Adrenal gland (tissue), 12 donors: ENCODE results near the gene DHFR. TPM values are rescaled to one million over a fixed set of nuclear protein-coding genes. Genes with fewer than 3 reads are reported as not detected.

Experiments used
- DNase-seq, 7 donors: peaks; one replicate each; pipeline ENCODE4 v3.0.0-alpha.2; 2019 to 2020
- H3K27ac ChIP-seq, 5 donors: fragments of 200-600 bp; sonication (generic) in 4 of 5; 1 replicate in 3 of 5; 2 replicates in 2 of 5; pipeline versions ENCODE4 v1.5.1 to v1.8.0; 2016 to 2020; ENCODE audit warnings: mild to moderate bottlenecking in 1 of 5
- H3K27me3 ChIP-seq: fragments of 200-600 bp; 2 replicates; pipeline ENCODE4 v1.8.0; 2021
- H3K36me3 ChIP-seq, 2 donors: fragments of 200-600 bp; replicated peaks in 1 of 2; 1 replicate in 1 of 2; 2 replicates in 1 of 2; pipeline versions ENCODE4 v1.5.1 to v1.8.0; 2018 to 2022
- H3K4me1 ChIP-seq, 2 donors: fragments of 200-600 bp; replicated peaks in 1 of 2; 1 replicate in 1 of 2; 2 replicates in 1 of 2; pipeline versions ENCODE4 v1.5.1 to v1.8.0; 2018 to 2021
- H3K4me3 ChIP-seq, 4 donors: fragments of 200-600 bp; sonication (generic) in 3 of 4; one replicate each; pipeline ENCODE4 v1.5.1; 2016 to 2018
- H3K9me3 ChIP-seq, 3 donors: fragments of 200-600 bp; sonication (generic) in 1 of 3; replicated peaks in 1 of 3; 1 replicate in 2 of 3; 2 replicates in 1 of 3; pipeline versions ENCODE4 v1.5.1 to v1.8.0; 2016 to 2021
- POLR2A ChIP-seq, 2 donors: fragments of 450-650 bp; IDR thresholded peaks; one replicate each; pipeline ENCODE4 v1.6.1; 2017; ENCODE audit warnings: antibody characterized with exemption in 2 of 2, mild to moderate bottlenecking in 2 of 2, moderate library complexity in 1 of 2
- WGBS, 4 donors: extraction: QIAGEN DNeasy Blood & Tissue Kit in 2 of 4; methylation state at CpG; one replicate each; pipeline versions ENCODE4 v1.1.5 to v1.1.7; 2013 to 2017; 5-methylcytosine and 5-hydroxymethylcytosine counted together
- intact Hi-C, 2 donors: fragments of 100-400 bp; cut with DNase I; formaldehyde crosslinking; loops; one replicate each; pipeline versions ENCODE4 v1.14.1 to v1.15.0; 2022 to 2023
- polyA plus RNA-seq, 3 donors: library from polyadenylated mRNA; stranded (reverse); fragments of 200-250 nt in 2 of 3; fragments of 350-450 nt in 1 of 3; fragmentation: Illumina TruSeq in 1 of 3; extraction: RNeasy Lipid Tissue Mini Kit (QIAGEN cat#74804) in 1 of 3; gene quantifications; one replicate each; pipeline ENCODE4 v1.2.3, GENCODE V29; 2013 to 2014
- total RNA-seq, 9 donors: library from RNA; depleted of rRNA in 4 of 9; stranded (reverse); fragments of >200 nt in 4 of 9; fragments of 120-200 nt in 1 of 9; fragmentation: NEBNext Ultra II Directional in 1 of 9; extraction: Animal tissue kit (Norgen Biotek cat#: 25700) in 1 of 9; gene quantifications; one replicate each; pipeline versions ENCODE4 v1.1.0 to v1.2.4, GENCODE V29; 2013 to 2023
- TF ChIP-seq, protein P1 (sequence below), 6 experiments: fragments of 450-650 bp in 4 of 6; fragments of 200-600 bp in 2 of 6; sonication (generic) in 1 of 6; IDR thresholded peaks; 1 replicate in 5 of 6; 2 replicates in 1 of 6; pipeline versions ENCODE4 v1.5.1 to v1.8.0; 2016 to 2021; ENCODE audit warnings: antibody characterized with exemption in 6 of 6, mild to moderate bottlenecking in 2 of 6, moderate library complexity in 1 of 6
- donor health status: healthy with polysubstance abuse.
- donor health status: Bipolar disorder and iron deficiency.
- donor health status: DM: yes; HTN: yes; CAD: no.
- donor health status: DM: no; HTN: no; CAD: no.
- donor health status: DM: no; HTN: no; CAD: no.
- donor health status: DM: yes; HTN: yes; CAD: no.

Gene DHFR
- total and polyA plus RNA-seq, 12 donors, result 4.4 to 24.2 (median 8.6) TPM

DNA sequence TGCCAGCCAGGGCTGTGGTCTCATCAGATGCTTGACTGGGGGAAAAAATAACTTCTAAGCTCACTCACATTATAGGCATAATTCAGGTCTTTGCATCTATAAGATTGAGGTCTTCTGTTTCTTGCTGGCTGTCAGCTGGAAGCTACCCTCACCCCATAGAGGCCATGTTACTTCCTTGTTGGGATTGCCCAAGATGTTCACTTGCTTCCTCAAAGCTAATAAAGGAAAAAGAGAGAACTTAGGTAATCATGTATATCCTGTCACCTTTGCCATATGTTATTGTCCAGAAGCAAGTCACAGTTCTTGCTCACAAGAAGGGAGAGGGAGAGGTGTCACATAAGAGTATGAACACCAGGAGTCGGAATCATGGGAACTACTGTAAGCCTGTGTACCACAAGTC is 46.1 kb downstream of the DHFR start:
- H3K9me3 ChIP-seq, result no peaks in the 10 kb centered on the region
- H3K4me1 ChIP-seq, result no peaks in the 10 kb centered on the region
- H3K4me3 ChIP-seq, result no peak overlapping the region
- WGBS, 4 donors, result 90 to 100% (median 100%) methylated on average over 1 of the region's 1 CpG
- H3K36me3 ChIP-seq, result peaks cover 0 to 4% of the 10 kb centered on the region in 2 donors
- TF ChIP-seq, protein P1, sequence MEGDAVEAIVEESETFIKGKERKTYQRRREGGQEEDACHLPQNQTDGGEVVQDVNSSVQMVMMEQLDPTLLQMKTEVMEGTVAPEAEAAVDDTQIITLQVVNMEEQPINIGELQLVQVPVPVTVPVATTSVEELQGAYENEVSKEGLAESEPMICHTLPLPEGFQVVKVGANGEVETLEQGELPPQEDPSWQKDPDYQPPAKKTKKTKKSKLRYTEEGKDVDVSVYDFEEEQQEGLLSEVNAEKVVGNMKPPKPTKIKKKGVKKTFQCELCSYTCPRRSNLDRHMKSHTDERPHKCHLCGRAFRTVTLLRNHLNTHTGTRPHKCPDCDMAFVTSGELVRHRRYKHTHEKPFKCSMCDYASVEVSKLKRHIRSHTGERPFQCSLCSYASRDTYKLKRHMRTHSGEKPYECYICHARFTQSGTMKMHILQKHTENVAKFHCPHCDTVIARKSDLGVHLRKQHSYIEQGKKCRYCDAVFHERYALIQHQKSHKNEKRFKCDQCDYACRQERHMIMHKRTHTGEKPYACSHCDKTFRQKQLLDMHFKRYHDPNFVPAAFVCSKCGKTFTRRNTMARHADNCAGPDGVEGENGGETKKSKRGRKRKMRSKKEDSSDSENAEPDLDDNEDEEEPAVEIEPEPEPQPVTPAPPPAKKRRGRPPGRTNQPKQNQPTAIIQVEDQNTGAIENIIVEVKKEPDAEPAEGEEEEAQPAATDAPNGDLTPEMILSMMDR (IDR thresholded peaks at IDR 0.05), result no peak
- TF ChIP-seq POLR2A (IDR thresholded peaks at IDR 0.05), result no peak
- no peaks in the 10 kb centered on the region for H3K27me3 ChIP-seq
- intact Hi-C loops, result no loop called here
- DNase-seq, result no peak
- H3K27ac ChIP-seq, result no peak overlapping the region

DNA sequence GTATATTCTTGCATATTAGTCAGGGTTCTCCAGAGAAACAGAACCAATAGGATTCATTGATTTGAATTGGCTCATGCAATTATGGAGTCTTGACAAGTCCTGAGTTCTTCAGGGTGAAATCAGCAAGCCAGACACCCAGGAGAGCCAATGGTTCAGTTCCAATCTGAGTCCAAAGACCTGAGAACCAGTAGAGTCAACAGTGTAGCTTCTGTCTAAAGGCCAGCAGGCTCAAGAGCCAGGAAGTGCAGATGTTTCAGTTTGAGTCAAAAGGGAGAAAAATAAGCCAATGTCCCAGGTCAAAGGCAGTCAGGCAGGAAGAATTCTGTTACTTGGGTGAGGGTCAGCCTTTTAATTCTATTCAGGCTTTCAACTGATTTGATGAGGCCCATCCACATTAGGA is 47.0 kb downstream of the DHFR start:
- H3K4me1 ChIP-seq, result no peaks in the 10 kb centered on the region
- H3K27me3 ChIP-seq, result no peaks in the 10 kb centered on the region
- H3K4me3 ChIP-seq, result no peak overlapping the region
- H3K36me3 ChIP-seq, result peaks cover 0 to 4% of the 10 kb centered on the region in 2 donors
- DNase-seq, result no peak
- H3K9me3 ChIP-seq, result no peaks in the 10 kb centered on the region
- H3K27ac ChIP-seq, result no peak overlapping the region
- TF ChIP-seq, protein P1 (IDR thresholded peaks at IDR 0.05), result no peak
- no peak for TF ChIP-seq POLR2A (IDR thresholded peaks at IDR 0.05)
- intact Hi-C loops, result no loop called here

DNA sequence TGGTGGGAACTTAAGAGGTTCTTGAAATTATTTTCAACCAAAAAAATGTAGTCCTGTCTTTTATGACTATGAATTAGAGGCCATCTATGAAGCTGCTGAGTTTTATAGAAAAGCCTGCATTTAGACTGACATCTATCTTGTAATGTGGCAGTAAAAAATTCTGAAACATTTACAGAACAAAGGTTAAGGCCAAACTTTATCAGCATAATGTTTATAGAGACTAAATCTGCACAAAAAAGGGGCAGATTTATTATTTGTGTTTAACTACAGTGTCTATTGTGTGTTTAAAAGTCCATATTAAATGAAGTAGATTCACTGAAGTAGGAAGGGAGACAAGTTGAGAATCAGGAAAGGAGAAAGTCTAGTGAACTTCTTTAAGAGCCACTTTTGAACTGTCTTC is 47.4 kb downstream of the DHFR start:
- TF ChIP-seq, protein P1 (IDR thresholded peaks at IDR 0.05), result no peak
- TF ChIP-seq POLR2A (IDR thresholded peaks at IDR 0.05), result no peak
- peaks cover 0 to 4% of the 10 kb centered on the region in 2 donors for H3K36me3 ChIP-seq
- H3K4me1 ChIP-seq, result no peaks in the 10 kb centered on the region
- no peak overlapping the region for H3K27ac ChIP-seq
- no peaks in the 10 kb centered on the region for H3K27me3 ChIP-seq
- intact Hi-C loops, result no loop called here
- no peaks in the 10 kb centered on the region for H3K9me3 ChIP-seq
- no peak for DNase-seq
- H3K4me3 ChIP-seq, result no peak overlapping the region

DNA sequence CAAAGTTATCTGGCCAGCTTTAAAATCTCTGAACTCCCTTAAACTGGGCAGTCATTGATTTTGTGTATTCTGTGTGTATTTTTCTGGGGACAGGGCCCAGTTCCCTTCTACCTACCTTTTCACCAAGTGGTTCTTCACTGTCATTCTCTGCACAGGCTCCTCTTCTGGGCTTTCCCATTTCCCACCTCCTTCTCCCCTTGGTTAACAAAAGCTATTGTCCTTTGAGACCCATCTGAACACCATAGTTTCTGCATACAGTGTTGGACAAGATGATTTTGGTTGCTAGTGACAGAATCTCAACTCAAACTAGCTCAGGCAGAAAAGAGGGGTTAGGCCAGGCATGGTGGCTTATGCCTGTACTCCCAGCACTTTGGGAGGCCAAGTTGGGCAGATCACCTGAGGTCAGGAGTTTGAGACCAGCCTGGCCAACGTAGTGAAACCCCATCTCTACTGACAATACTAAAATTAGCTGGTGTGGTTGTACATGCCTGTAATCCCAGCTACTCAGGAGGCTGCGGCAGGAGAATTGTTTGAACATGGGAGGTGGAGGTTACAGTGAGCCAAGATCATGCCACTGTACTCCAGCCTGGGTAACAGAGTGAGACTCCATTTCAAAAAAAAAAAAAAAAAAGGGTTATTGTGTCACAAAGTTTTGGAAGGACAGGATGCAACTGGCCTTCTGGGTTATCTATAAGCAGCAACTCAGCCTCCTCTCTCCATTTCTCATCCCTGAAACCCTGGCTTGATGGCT is 53.7 kb downstream of the DHFR start:
- TF ChIP-seq, protein P1 (IDR thresholded peaks at IDR 0.05), result no peak
- TF ChIP-seq POLR2A (IDR thresholded peaks at IDR 0.05), result no peak
- DNase-seq, result no peak
- no peak overlapping the region for H3K27ac ChIP-seq
- no peak overlapping the region for H3K4me3 ChIP-seq
- no peaks in the 10 kb centered on the region for H3K4me1 ChIP-seq
- intact Hi-C loops, result no loop called here
- H3K27me3 ChIP-seq, result no peaks in the 10 kb centered on the region
- no peaks in the 10 kb centered on the region for H3K36me3 ChIP-seq
- WGBS, 4 donors, result 91 to 96% (median 95%) methylated on average over 2 of the region's 2 CpGs
- no peaks in the 10 kb centered on the region for H3K9me3 ChIP-seq
